ENCODE measurements around the gene COL6A3. TPM values are rescaled to one million over a fixed set of nuclear protein-coding genes. Genes with fewer than 3 reads are reported as not detected.

COL6A3 gene
- total RNA-seq, 1 donor from 2014 or later: 13.0 TPM

DNA sequence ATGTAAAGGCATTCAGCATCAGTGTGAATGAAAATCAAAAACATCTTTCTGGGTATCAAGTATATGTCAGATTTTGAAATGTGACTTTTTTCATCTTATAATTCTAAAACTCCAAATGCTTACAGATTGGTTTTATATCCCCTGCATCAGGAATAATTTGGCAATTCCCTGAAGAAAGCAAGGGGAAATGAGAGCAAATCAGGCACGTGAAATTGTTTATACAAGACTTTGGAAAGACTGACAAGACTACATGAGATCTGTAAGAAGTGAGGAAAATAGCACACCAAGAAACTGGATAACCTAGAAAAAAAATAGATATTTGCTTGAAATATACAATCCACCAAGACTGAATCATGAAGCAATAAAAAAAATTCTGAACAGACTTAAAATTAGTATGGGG lies 13.8 kb downstream of the COL6A3 start:
- TF ChIP-seq, protein P1, sequence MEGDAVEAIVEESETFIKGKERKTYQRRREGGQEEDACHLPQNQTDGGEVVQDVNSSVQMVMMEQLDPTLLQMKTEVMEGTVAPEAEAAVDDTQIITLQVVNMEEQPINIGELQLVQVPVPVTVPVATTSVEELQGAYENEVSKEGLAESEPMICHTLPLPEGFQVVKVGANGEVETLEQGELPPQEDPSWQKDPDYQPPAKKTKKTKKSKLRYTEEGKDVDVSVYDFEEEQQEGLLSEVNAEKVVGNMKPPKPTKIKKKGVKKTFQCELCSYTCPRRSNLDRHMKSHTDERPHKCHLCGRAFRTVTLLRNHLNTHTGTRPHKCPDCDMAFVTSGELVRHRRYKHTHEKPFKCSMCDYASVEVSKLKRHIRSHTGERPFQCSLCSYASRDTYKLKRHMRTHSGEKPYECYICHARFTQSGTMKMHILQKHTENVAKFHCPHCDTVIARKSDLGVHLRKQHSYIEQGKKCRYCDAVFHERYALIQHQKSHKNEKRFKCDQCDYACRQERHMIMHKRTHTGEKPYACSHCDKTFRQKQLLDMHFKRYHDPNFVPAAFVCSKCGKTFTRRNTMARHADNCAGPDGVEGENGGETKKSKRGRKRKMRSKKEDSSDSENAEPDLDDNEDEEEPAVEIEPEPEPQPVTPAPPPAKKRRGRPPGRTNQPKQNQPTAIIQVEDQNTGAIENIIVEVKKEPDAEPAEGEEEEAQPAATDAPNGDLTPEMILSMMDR (conservative IDR thresholded peaks at IDR 0.05; ENCODE audit: low read depth, low read length): no peak

DNA sequence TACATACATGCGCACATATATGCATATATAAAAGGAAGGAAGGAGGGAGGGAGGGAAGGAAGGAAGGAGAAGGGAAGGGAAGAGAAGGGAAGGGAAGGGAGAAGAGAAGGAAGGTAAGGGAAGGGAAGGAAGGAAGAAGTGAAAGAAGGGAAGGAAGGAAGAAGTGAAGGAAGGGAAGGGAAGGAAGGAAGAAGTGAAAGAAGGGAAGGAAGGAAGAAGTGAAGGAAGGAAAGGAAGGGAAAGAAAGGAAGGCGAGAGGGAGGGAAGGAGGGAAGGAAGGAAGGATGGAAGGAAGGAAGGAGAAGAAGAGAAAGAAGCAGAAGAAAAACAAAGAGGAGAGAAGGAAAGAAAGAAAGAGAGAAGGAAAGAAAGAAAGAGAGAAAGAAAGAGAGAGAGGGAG lies 16.9 kb downstream of the COL6A3 start:
- no peak for DNase-seq (ENCODE audit: low read depth)
- TF ChIP-seq, protein P1 (conservative IDR thresholded peaks at IDR 0.05; ENCODE audit: low read depth, low read length): no peak
- H3K4me3 ChIP-seq (ENCODE audit: low read depth, low read length): no peak overlapping the region

More for the DNA sequence above, 13.8 kb downstream of the COL6A3 start:
- no peak for DNase-seq (ENCODE audit: low read depth)
- H3K4me3 ChIP-seq (ENCODE audit: low read depth, low read length): no peak overlapping the region

DNA sequence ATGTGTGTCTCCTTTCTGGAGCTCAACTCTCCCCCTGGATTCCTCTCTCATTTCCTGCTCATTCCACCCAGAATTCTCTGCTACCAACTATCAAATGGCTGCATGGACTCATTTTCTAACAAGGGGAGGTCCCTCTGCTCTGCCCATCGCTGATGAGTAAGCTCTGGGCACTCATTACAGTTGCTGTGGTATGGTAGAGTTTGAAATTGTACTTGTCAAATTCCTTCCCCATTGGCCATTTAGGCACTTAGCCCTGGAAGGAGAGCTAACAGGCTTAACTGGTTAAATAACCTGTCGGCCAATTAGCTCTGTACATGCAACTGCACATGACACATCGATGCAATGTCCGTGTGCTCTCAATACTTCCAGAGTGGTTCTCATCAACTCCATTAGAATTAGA lies 20.4 kb downstream of the COL6A3 start:
- H3K4me3 ChIP-seq (ENCODE audit: low read depth, low read length): no peak overlapping the region
- DNase-seq (ENCODE audit: low read depth): no peak
- TF ChIP-seq, protein P1 (conservative IDR thresholded peaks at IDR 0.05; ENCODE audit: low read depth, low read length): no peak

DNA sequence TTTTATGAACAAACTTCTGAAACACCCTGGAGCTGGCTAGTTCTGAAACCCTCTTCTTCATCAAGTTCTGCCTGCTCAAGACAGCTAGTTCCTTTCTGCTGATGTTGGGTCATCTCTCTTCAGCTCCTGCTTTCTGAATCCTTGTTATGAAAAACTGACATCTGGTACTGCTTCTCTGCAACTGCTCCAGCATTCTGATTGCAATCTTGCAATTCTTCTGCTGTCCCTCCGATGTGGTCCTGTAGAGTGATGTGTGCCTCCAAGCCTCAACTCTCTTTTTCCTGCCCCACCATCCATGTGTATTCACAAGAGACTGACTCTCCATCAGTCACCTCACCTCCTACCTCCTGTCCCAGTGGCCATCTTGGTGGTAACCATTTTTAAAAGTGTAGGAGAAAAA lies 21.8 kb downstream of the COL6A3 start:
- no peak overlapping the region for H3K4me3 ChIP-seq (ENCODE audit: low read depth, low read length)
- TF ChIP-seq, protein P1 (conservative IDR thresholded peaks at IDR 0.05; ENCODE audit: low read depth, low read length): no peak
- DNase-seq (ENCODE audit: low read depth): no peak

DNA sequence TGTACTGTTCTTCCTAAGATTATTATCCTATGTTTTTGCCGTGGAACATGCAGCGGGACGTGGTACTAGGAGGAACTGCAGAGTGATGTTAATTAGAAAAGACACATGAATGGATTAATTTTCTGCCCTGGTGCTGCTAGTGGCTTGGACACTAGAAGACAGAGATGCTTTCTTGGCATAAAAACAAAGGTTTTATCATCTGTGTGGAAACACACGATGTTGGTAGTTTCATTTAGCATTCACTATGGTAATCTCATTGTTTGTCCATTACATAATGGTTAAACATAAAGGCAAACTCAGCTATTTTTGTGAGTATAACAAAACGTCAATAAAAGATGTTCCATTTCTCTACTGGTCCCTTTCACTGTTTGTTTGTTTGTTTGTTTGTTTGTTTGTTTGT lies 22.8 kb downstream of the COL6A3 start:
- no peak for DNase-seq (ENCODE audit: low read depth)
- H3K4me3 ChIP-seq (ENCODE audit: low read depth, low read length): no peak overlapping the region
- TF ChIP-seq, protein P1 (conservative IDR thresholded peaks at IDR 0.05; ENCODE audit: low read depth, low read length): no peak

DNA sequence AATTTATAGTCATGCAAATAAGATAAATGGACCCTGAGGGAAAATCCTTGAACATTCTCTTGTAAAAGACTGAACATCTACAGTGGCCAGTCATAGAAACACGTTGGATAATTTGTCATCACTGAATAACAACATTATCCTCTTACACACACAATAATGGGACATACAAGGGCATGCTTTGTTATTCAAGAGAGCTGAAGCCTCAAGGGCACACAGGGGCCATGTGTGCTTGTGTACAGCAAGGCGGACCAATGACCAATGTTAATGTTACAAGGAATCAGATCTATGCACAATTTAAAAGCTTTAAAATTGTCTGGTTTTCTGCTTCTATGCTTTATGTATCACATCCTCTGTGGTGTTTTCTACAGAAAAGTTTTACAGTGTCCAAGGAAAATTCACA lies 23.7 kb downstream of the COL6A3 start:
- no peak overlapping the region for H3K4me3 ChIP-seq (ENCODE audit: low read depth, low read length)
- TF ChIP-seq, protein P1 (conservative IDR thresholded peaks at IDR 0.05; ENCODE audit: low read depth, low read length): no peak
- DNase-seq (ENCODE audit: low read depth): no peak

DNA sequence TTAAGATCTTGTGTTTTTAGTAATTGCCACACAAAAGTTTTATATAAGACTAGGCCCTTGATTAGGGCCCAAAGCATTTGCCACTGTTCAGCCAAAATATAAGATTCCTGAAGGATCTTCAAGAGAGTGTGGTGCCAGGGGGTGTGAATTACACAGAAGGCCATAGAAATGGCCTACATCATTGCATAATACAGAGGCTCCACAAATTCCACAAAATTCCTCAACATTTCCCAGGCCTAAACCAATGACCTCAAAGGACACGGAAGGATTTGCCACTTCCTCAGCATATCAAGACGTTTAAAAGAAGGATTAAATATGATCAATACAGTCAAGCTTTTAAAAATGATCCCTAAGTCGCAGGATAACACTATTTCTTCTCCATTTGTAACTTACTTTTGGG lies 24.1 kb downstream of the COL6A3 start:
- TF ChIP-seq, protein P1 (conservative IDR thresholded peaks at IDR 0.05; ENCODE audit: low read depth, low read length): no peak
- no peak overlapping the region for H3K4me3 ChIP-seq (ENCODE audit: low read depth, low read length)
- DNase-seq (ENCODE audit: low read depth): no peak
